ENCODE results near the gene RAET1G.

DNA sequence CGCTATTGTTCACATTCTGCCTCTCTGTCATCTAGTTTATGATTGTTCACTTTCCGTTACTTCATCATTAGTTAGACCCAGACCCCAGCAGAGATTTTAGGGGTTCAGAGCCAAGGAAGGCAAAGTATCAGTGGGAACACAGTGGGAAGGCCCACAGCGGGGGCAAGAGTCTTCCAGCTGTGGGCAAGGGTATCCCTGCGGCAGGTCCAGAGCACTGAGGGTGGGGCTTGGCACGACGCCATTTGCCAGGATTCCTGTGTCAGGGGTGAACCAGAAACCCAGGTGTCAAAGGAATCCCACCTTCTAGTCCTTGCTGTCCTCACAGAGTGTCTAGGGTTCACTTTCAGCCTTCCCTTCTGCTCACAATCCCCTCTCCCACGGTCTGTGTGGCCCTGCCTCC is 38.3 kb downstream of the RAET1G start:
- TF ChIP-seq, protein P1, sequence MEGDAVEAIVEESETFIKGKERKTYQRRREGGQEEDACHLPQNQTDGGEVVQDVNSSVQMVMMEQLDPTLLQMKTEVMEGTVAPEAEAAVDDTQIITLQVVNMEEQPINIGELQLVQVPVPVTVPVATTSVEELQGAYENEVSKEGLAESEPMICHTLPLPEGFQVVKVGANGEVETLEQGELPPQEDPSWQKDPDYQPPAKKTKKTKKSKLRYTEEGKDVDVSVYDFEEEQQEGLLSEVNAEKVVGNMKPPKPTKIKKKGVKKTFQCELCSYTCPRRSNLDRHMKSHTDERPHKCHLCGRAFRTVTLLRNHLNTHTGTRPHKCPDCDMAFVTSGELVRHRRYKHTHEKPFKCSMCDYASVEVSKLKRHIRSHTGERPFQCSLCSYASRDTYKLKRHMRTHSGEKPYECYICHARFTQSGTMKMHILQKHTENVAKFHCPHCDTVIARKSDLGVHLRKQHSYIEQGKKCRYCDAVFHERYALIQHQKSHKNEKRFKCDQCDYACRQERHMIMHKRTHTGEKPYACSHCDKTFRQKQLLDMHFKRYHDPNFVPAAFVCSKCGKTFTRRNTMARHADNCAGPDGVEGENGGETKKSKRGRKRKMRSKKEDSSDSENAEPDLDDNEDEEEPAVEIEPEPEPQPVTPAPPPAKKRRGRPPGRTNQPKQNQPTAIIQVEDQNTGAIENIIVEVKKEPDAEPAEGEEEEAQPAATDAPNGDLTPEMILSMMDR (IDR thresholded peaks at IDR 0.05; ENCODE audit: borderline replicate concordance, extremely low read depth, low read length, poor library complexity, severe bottlenecking) = no peak
- no peak for TF ChIP-seq EZH2 (IDR thresholded peaks at IDR 0.05; ENCODE audit: borderline replicate concordance, low read depth, low read length, severe bottlenecking)

All from DND-41 (cell line).